MM.1S (cell line): ENCODE results near the gene LRRC26.

Experiments
- CTCF ChIP-seq: fragments of 300-600 bp; sonication (generic); IDR thresholded peaks from 2 replicates; pipeline ENCODE4 v1.5.1; 2016; ENCODE audit warnings: antibody characterized with exemption, low read length, mixed read lengths
- EZH2 ChIP-seq: fragments of 300-600 bp; sonication (generic); optimal IDR thresholded peaks from 2 replicates; pipeline ENCODE3; 2017; ENCODE audit warnings: low read depth, mild to moderate bottlenecking, antibody characterized with exemption, low read length, mixed read lengths
- EZH2phosphoT487 ChIP-seq: fragments of 300-600 bp; sonication (generic); IDR thresholded peaks from 2 replicates; pipeline ENCODE4 v1.6.1; 2018; ENCODE audit warnings: antibody characterized with exemption, low read length

GRCh38 chr9:137161558-137162486, 8.0 kb downstream of the LRRC26 start:
- no peak for TF ChIP-seq CTCF
- no peak for TF ChIP-seq EZH2
- no peak for TF ChIP-seq EZH2phosphoT487
